Stimulated activated memory B cell treated with anti-CD40 and anti-IgM and Interleukin-4, amounts not matched to agents 10 μg/mL and 1 μg/mL and 100 μg/mL, for 72 hours (primary cell): Measurements from ENCODE around the gene AGTR1.

Experiments used
- ATAC-seq: fragments of 150-1000 bp; cut with Tn5 transposase; 2 replicates; pipeline ENCODE4 v1.10.0; 2021
- H3K27ac Mint-ChIP-seq: one replicate; pipeline ENCODE4 v1.8.0; 2022; ENCODE audit warnings: mild to moderate bottlenecking, mixed read lengths
- H3K27me3 Mint-ChIP-seq: one replicate; pipeline ENCODE4 v1.8.0; 2022; ENCODE audit warnings: mixed read lengths
- H3K36me3 Mint-ChIP-seq: one replicate; pipeline ENCODE4 v1.8.0; 2022; ENCODE audit warnings: mixed read lengths
- H3K4me1 Mint-ChIP-seq: one replicate; pipeline ENCODE4 v1.8.0; 2022; ENCODE audit warnings: mixed read lengths
- H3K4me3 Mint-ChIP-seq: one replicate; pipeline ENCODE4 v1.8.0; 2022; ENCODE audit warnings: mild to moderate bottlenecking, moderate library complexity, mixed read lengths
- H3K9me3 Mint-ChIP-seq: one replicate; pipeline ENCODE4 v1.8.0; 2022; ENCODE audit warnings: mixed read lengths

The AGTR1 gene

DNA sequence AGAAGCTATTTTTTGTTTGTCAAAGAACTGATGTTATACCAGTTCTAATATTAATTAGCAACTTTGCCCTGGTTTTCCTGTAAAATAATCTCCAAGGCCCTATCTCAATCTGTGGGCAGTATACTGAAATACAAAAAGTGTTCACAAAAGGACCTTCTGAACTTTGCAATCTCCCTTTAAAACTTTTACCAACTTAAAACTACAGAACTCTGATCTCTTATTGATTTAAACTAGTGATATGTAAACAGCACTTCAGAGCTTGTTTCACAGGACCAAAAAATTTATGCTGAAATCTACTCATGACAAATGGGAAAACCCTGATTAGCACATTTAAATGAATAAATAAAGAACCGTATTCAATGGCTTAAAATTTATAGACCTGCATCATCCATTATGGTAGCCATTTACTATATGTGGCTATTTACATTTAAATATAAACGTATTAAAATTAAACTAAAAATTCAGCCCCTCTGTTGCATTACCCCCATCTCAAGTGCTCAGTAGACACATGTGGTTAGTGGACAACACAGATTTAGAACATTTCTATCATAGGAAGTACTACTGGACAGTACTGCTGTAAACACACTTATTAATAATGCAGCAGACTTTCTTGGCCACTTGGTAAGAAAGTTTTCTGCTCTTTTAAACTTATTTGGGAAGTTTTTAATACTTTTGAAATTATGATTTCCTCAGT is 12.0 kb downstream of the AGTR1 start:
- Mint-ChIP-seq H3K36me3 (no peaks in the 10 kb centered on the region), H3K27ac (no peak overlapping the region), H3K9me3 (no peaks in the 10 kb centered on the region), H3K4me3 (no peak overlapping the region), H3K4me1 (no peaks in the 10 kb centered on the region), H3K27me3 (no peaks in the 10 kb centered on the region)
- ATAC-seq = no peak

DNA sequence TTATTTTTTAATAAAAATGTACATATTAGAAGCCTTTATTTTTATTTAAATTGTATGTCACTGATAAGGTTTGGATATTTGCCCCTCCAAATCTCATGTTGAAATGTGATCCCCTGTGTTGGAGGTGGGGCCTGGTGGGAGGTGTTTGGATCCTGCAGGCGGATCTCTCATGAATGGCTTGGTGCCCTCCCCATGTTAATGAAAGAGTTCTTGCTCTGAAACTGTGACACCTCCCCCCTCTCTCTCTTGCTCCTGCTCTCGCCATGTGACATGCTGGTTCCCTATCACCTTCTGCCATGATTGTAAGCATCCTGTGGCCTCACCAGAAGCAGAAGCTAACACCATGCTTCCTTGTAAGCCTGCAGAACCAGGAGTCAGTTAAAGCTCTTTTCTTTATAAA is 13.0 kb downstream of the AGTR1 start:
- Mint-ChIP-seq H3K4me1 (no peaks in the 10 kb centered on the region), H3K4me3 (no peak overlapping the region), H3K27me3 (no peaks in the 10 kb centered on the region), H3K27ac (no peak overlapping the region), H3K36me3 (no peaks in the 10 kb centered on the region), H3K9me3 (no peaks in the 10 kb centered on the region)
- ATAC-seq = no peak

DNA sequence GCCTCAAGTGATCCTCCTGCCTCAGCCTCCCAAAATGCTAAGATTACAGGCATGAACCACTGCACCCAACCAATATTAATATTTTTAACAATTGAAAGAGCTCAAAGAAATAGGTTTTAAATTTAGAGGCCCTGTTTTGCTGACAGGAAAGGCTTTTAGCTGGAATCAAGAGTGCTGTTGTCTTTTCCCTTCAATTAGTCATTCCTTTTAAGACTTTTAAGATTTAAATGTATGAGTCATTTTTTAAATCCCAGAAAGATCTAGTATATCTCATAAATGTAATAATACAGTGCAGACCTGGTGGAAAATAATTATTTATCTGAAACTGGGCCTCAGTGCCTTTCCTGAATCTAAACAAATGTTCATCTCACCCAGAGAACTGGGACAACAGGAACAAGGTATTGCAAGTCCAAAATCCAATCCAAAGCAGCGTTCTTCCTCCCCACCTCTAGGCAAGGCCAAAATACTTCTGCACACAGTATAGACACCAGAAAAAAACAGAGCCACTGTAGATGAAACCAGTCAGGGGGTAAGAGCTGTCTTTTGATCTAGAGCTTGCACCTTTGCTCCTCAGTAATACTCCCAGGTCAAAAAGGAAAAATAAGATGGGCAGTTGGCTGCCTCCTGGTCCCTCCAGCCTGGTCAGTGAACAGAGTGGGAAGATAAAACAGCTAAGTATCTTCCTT is 14.4 kb downstream of the AGTR1 start:
- Mint-ChIP-seq H3K27me3 (no peaks in the 10 kb centered on the region), H3K9me3 (no peaks in the 10 kb centered on the region), H3K36me3 (no peaks in the 10 kb centered on the region), H3K4me1 (no peaks in the 10 kb centered on the region), H3K4me3 (no peak overlapping the region), H3K27ac (no peak overlapping the region)
- no peak for ATAC-seq

DNA sequence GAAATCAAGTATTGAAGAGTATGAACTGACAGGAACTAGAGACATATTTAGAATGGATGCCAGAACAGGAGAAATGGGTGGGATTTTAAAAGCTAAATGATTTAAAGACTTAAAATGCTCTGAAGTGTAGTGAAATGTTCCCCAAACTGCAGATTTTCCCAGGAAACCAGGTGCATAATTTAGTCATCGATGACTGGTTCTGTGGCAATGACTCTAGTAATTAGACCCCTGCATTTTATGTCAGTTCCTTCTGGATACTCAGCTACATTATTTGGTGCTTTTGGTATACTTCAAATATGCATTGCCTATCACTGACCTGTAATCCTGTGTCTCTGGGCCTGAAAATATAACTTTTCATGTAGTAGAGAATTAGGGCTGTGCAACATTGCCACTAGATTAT is 16.8 kb downstream of the AGTR1 start:
- H3K27ac Mint-ChIP-seq = no peak overlapping the region
- H3K27me3 Mint-ChIP-seq = no peaks in the 10 kb centered on the region
- no peaks in the 10 kb centered on the region for H3K4me1 Mint-ChIP-seq
- no peaks in the 10 kb centered on the region for H3K9me3 Mint-ChIP-seq
- H3K4me3 Mint-ChIP-seq = no peak overlapping the region
- H3K36me3 Mint-ChIP-seq = no peaks in the 10 kb centered on the region
- no peak for ATAC-seq

DNA sequence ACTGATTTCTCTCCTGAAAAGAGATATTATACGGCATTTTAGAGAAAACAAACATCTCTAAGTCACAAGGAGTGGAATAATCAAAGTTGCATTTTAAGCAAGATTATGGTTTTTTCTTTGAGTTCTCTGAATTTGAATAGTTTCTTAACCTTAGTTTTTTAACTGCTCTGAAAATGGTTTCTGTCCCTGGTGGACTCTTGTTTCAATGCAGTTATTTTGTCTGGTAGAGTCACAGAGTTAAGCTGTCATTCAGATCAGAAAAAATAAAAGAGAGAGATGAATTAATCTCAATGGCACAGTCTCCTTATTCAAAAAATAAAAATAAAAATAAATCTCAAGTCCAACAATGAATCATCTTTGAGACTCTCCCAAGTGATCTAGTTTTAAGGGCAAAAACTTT is 19.0 kb downstream of the AGTR1 start:
- Mint-ChIP-seq H3K27me3 (no peaks in the 10 kb centered on the region), H3K36me3 (no peaks in the 10 kb centered on the region), H3K27ac (no peak overlapping the region), H3K4me1 (no peaks in the 10 kb centered on the region), H3K9me3 (no peaks in the 10 kb centered on the region), H3K4me3 (no peak overlapping the region)
- ATAC-seq = no peak

DNA sequence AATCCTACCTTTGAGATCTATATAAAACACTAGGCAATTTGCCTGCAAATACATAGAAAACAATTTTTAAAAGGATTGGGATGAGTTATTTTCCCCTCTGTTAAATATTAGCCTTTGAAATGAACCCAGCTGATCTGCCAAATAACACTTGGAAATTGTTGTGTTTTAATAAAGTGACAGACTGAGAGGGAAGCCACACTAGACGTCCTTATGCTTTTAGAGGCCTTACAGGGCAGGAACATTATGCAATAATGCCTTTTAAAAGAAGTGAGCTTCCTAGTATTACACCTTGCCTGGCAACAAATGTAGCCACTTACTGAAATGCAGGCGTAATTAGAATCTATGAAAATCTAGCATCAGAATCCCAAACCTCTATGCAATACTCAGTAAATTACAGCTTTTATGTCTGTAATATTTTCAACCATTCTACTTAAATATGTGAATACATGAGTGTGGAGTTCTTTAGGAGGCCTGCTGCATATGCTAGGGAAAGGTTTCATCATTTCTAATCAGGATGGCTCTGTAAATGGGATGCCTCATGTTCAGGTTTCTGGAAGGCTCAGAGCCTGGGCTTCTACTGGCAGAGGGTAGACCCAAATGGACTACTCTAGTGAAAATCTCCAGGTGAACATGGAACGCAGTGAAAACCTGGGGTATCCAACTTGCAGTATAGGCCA is 20.3 kb downstream of the AGTR1 start:
- Mint-ChIP-seq H3K27me3 (no peaks in the 10 kb centered on the region), H3K36me3 (no peaks in the 10 kb centered on the region), H3K9me3 (no peaks in the 10 kb centered on the region), H3K4me3 (no peak overlapping the region), H3K4me1 (no peaks in the 10 kb centered on the region), H3K27ac (no peak overlapping the region)
- ATAC-seq = no peak

DNA sequence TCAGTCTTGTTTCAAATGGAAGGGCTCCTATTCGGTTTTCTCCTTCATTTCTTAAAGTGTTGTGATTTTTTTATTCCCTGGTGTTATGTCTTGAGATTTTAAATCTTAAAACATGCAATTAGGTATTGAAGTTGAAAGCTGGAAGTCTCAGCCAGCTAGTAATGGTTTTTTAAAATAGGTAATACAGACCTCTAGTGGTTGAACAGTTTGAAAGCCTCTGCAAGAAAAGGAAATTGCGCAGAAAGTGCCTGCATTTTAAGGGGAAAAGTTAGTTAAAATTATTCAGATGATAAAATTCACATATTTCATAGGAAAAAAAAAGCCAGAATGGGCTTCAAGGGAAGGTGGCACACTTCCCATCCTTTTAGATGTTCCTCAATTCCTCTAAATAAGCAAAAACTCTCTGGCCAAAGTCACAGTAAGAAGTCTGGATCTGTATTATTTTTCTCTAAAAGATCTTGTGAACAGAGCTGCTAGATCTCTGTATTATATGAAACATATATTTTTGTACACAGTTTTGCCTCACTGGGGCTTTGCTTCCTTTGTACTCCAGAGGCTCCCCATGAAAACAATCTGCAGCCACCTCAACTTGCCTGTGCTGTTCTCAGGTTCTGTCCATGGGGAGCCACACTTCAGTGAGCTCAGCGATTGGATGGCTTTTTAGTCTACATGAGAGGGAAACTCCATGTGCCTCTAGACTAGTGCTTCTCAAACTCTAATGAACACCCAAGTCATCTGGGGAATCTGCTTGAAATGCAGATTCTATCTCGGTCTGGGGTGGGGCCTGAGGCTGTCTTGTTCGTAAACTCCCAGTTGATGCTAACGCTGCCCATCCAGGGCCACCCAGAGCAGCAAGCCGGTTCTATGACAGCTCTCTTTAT is 21.5 kb downstream of the AGTR1 start:
- no peak for ATAC-seq
- H3K36me3 Mint-ChIP-seq = no peaks in the 10 kb centered on the region
- H3K27ac Mint-ChIP-seq = no peak overlapping the region
- H3K27me3 Mint-ChIP-seq = no peaks in the 10 kb centered on the region
- no peak overlapping the region for H3K4me3 Mint-ChIP-seq
- H3K9me3 Mint-ChIP-seq = no peaks in the 10 kb centered on the region
- H3K4me1 Mint-ChIP-seq = no peaks in the 10 kb centered on the region

DNA sequence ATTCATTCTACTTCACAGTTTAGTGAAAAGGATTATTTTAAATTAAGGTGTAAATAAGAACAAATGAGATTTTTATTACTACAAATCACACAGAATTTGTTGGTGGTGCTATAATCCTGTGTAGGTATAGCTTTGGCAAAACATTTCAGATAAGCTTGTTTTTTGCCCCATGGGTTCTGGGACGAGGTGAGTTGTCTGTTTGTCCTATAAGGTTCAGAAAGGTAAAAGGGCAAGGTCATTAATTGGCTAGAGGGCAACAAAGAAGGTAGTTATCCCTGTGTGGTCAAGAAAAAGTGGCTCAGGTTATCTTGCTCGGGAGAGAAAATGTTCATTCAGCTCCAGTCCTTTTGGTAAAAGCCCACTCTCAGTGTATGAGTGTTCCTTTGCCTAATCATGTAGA is 23.2 kb downstream of the AGTR1 start:
- H3K27me3 Mint-ChIP-seq = no peaks in the 10 kb centered on the region
- no peaks in the 10 kb centered on the region for H3K9me3 Mint-ChIP-seq
- no peaks in the 10 kb centered on the region for H3K36me3 Mint-ChIP-seq
- no peaks in the 10 kb centered on the region for H3K4me1 Mint-ChIP-seq
- no peak for ATAC-seq
- H3K27ac Mint-ChIP-seq = no peak overlapping the region
- no peak overlapping the region for H3K4me3 Mint-ChIP-seq

DNA sequence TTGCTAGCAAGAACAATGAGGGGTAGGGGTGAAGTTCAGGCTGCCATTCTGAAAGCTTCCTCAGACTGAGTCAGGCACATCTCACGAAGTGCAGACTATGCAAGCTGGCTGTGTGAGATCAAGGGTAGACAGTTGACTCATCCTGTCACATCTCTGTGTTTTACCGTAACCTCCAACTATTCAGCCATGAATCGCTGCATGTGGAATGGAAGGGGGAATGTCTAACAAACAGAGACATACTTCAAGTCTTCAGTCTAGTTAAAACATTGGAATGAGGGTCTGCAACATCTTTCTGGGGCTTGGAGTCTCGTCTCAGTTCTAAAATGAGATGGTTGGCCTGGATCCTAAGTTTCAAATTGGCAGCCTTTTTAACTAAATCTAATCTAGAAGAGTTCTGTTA is 25.9 kb downstream of the AGTR1 start:
- Mint-ChIP-seq H3K9me3 (no peaks in the 10 kb centered on the region), H3K27ac (no peak overlapping the region), H3K27me3 (no peaks in the 10 kb centered on the region), H3K4me1 (no peaks in the 10 kb centered on the region), H3K36me3 (no peaks in the 10 kb centered on the region), H3K4me3 (no peak overlapping the region)
- ATAC-seq = no peak

DNA sequence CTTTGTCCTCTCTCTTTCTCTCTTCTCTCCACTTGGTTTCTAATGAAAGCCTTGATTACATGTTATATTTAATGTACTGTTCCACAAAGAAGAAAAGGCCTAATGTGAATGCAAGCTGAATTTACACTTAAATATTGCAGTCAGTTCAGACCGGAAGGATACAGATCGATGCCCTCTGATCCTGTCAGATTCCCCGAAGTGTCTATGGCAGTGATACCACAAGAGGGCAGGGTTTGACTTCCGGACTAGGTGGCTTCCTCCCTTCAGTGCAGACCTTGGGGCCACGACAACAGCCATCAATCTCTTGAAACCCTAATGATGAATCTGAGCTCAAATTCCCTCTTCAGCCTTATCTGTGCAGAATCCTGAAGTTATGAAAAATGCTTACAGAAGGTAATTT is 29.5 kb downstream of the AGTR1 start:
- Mint-ChIP-seq H3K36me3 (no peaks in the 10 kb centered on the region), H3K27ac (no peak overlapping the region), H3K27me3 (no peaks in the 10 kb centered on the region), H3K9me3 (no peaks in the 10 kb centered on the region), H3K4me1 (no peaks in the 10 kb centered on the region), H3K4me3 (no peak overlapping the region)
- no peak for ATAC-seq

DNA sequence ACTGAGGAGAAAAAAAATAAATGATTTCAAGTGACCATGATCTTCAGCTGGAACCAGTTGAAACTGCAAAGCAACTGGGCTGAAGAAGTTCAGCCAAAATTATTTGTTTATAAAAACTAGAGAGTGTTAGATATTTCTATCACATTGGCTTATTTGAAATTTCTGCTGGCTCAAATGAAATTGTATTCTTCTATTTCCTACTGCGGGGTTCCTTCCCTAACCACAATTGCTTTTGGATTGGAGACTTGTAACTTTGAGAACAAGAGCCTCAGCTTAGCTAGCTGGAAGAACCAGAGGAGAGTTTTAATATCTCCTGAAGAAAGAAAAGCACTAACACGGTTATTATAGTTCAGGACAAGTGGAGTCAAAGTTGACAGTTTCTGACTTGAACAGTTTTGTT is 31.1 kb downstream of the AGTR1 start:
- no peaks in the 10 kb centered on the region for H3K4me1 Mint-ChIP-seq
- H3K36me3 Mint-ChIP-seq = no peaks in the 10 kb centered on the region
- no peaks in the 10 kb centered on the region for H3K27me3 Mint-ChIP-seq
- H3K27ac Mint-ChIP-seq = no peak overlapping the region
- no peak overlapping the region for H3K4me3 Mint-ChIP-seq
- ATAC-seq = no peak
- H3K9me3 Mint-ChIP-seq = no peaks in the 10 kb centered on the region

DNA sequence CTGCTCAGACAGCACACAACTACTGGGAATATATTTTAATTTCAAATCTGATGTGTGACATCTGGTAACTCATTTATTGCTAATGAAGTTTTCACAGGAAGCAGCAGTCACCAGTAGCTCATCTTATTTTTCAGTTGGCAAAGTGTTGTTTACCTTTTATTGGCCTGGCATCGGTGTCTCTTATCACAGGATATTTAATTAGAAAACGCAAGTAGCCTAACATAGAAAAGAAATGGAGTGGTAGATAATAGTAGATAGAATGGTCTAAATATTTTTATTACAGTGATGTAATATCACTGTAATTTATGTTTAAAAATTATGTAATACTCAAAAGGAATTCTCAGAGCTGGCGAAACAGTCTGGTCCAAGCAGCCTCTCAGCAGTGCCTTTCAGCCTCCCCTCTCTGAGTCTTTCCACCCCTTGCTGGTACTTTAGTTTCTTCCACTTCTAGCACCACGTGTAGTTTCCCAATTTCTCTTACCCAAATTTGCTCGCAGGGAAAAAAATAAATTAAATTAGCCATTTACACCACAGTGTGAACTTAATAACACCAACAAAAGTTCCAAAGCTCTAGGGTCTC is 31.9 kb downstream of the AGTR1 start:
- Mint-ChIP-seq H3K27me3 (no peaks in the 10 kb centered on the region), H3K27ac (no peak overlapping the region), H3K4me1 (no peaks in the 10 kb centered on the region), H3K36me3 (no peaks in the 10 kb centered on the region), H3K4me3 (no peak overlapping the region), H3K9me3 (no peaks in the 10 kb centered on the region)
- ATAC-seq = peak; percentile 31

DNA sequence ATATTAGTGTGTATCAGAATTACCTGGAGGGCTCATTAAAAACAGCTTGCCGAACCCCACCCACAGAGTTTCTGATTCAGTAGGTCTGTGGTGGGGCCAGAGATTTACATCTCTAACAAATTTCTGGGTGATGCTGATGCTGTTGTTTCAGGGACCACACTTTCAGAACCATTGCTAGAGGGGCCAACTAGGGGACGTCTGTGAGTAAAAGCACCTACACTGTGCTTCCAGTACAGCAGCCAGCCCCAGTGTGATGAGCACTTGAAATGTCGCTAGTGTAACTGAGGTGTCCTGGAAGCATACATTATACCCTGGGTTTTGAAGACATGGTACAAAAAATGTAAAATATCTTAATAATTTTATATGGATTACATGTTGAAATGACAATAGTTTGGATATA is 33.0 kb downstream of the AGTR1 start:
- H3K4me1 Mint-ChIP-seq = no peaks in the 10 kb centered on the region
- no peak overlapping the region for H3K27ac Mint-ChIP-seq
- no peaks in the 10 kb centered on the region for H3K9me3 Mint-ChIP-seq
- ATAC-seq = no peak
- H3K36me3 Mint-ChIP-seq = no peaks in the 10 kb centered on the region
- H3K27me3 Mint-ChIP-seq = no peaks in the 10 kb centered on the region
- no peak overlapping the region for H3K4me3 Mint-ChIP-seq

DNA sequence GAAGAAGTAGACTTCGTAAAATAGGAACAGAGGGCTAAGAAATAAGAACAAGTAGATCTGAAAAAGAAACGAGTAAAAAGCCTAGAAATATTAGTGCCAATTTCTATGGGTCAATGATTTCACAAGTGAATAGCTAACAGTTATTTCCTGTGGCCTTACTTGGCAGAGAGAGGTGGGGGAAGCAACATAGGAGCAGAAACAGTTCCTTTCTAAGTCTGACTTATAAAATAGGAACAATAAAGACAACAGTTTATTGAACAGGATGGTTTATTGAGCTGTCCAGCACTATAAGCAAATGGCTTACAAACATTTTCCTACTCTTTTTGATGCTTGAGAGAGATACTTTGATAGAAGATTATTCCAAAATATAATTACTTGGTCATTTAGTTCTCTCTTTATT is 37.9 kb downstream of the AGTR1 start:
- ATAC-seq = no peak
- Mint-ChIP-seq H3K9me3 (no peaks in the 10 kb centered on the region), H3K27me3 (no peaks in the 10 kb centered on the region), H3K27ac (no peak overlapping the region), H3K36me3 (no peaks in the 10 kb centered on the region), H3K4me1 (no peaks in the 10 kb centered on the region), H3K4me3 (no peak overlapping the region)

DNA sequence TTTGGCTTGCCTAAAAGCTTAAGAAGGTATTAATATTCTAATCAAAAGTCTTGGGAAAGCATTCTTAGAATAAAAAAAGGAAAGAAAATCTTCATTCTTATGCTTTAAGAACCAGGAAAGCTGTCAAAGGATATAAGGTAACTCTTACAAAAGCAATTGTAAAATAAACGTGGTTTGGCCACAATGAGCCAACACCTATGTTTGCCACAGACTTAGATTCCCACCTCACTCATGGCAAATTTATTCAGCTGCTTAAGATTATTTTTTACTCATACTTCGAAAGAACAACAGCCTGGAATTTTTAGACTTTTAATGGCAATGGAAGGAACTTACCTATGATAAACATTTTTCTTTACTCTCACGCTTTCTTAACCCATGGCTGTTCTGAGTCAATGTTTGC is 38.4 kb downstream of the AGTR1 start:
- Mint-ChIP-seq H3K4me3 (no peak overlapping the region), H3K4me1 (no peaks in the 10 kb centered on the region), H3K36me3 (no peaks in the 10 kb centered on the region), H3K9me3 (no peaks in the 10 kb centered on the region), H3K27me3 (no peaks in the 10 kb centered on the region), H3K27ac (no peak overlapping the region)
- ATAC-seq = no peak
